Tibial nerve (tissue), 4 donors: ENCODE data around the gene STAT2.

ENCODE experiments used
- EP300 ChIP-seq, 2 donors: sonication (generic); formaldehyde crosslinking; IDR thresholded peaks; one replicate each; pipeline ENCODE4 v1.6.1; 2017; ENCODE audit warnings: antibody characterized with exemption in 2 of 2, mild to moderate bottlenecking in 1 of 2
- POLR2A ChIP-seq, 2 donors: fragments of 450-650 bp; IDR thresholded peaks; one replicate each; pipeline ENCODE4 v1.6.1; 2017; ENCODE audit warnings: antibody characterized with exemption in 2 of 2, mild to moderate bottlenecking in 2 of 2, moderate library complexity in 2 of 2
- TF ChIP-seq, protein P1 (sequence below), 5 experiments: fragments of 200-600 bp in 3 of 5; fragments of 450-650 bp in 2 of 5; sonication (generic) in 3 of 5; IDR thresholded peaks; one replicate each; pipeline ENCODE4 v1.5.1; 2016 to 2019; ENCODE audit warnings: antibody characterized with exemption in 5 of 5, mild to moderate bottlenecking in 3 of 5, moderate library complexity in 2 of 5

DNA sequence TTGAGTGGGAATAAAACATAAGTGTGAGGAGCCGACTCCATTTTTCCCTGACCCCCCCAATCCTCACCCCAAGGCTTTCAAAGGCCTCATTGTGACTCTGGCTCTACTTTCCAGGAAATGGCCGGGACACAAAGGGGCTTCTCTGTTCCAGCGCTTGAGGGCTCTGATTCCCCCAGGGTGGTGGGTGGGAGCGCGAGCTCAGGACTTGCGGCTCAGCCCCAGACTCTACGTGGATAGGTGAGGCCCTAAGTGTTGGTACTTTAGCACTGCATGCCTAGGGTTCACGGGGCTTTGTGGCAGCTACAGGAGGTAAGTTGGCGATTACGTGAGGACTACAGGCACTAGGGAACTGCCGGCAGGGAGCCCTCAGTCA lies 44.7 kb downstream of the STAT2 start:
- TF ChIP-seq, protein P1, sequence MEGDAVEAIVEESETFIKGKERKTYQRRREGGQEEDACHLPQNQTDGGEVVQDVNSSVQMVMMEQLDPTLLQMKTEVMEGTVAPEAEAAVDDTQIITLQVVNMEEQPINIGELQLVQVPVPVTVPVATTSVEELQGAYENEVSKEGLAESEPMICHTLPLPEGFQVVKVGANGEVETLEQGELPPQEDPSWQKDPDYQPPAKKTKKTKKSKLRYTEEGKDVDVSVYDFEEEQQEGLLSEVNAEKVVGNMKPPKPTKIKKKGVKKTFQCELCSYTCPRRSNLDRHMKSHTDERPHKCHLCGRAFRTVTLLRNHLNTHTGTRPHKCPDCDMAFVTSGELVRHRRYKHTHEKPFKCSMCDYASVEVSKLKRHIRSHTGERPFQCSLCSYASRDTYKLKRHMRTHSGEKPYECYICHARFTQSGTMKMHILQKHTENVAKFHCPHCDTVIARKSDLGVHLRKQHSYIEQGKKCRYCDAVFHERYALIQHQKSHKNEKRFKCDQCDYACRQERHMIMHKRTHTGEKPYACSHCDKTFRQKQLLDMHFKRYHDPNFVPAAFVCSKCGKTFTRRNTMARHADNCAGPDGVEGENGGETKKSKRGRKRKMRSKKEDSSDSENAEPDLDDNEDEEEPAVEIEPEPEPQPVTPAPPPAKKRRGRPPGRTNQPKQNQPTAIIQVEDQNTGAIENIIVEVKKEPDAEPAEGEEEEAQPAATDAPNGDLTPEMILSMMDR (IDR thresholded peaks at IDR 0.05) = no peak
- no peak for TF ChIP-seq POLR2A (IDR thresholded peaks at IDR 0.05)
- no peak for TF ChIP-seq EP300 (IDR thresholded peaks at IDR 0.05)
